HepG2 (cell line): Measurements from ENCODE around the gene TMEM87A. TPM values are rescaled to one million over a fixed set of nuclear protein-coding genes. Genes with fewer than 3 reads are reported as not detected.

Experiments used
- ATAC-seq: fragments of 200-7000 bp; cut with Tn5 transposase; 3 replicates; pipeline ENCODE4 v1.9.1; 2020; ENCODE audit warnings: mild to moderate bottlenecking, moderate library complexity
- BruUV-seq: library from RNA; stranded (reverse); fragments of 400-500 nt; replicated peaks from 2 replicates; lab custom pipeline; 2021; lab: Mats Ljungman, UMichigan
- CTCF ChIA-PET: fragments of 300-600 bp; formaldehyde crosslinking; extraction: SDS; loops from one replicate; lab custom pipeline; 2021; ENCODE audit warnings: low total read pairs, inconsistent platforms, low intra/inter-chr PET ratio; lab: Yijun Ruan, JAX
- POLR2A ChIA-PET: fragments of 350-600 bp; sonication (Branson Sonifier 250); formaldehyde crosslinking; loops from one replicate; lab custom pipeline; 2020; ENCODE audit warnings: antibody characterized with exemption, inconsistent platforms; lab: Yijun Ruan, JAX
- DNase-seq: peaks from one replicate; pipeline ENCODE4 v3.0.0-alpha.2; 2015; ENCODE audit warnings: low spot score
- FAIRE-seq: peaks from 3 replicates; lab custom pipeline; 2011; peaks lifted over from hg19 to GRCh38; lab: Jason Lieb, UNC
- H2AFZ ChIP-seq: one replicate; pipeline ENCODE4 v1.6.1; 2011; ENCODE audit warnings: low read length, inconsistent platforms
- H3K27ac ChIP-seq: fragments of 300-600 bp; 3 replicates; pipeline ENCODE4 v1.8.0; 2011; ENCODE audit warnings: mixed run types, mild to moderate bottlenecking, mixed read lengths, low read length, inconsistent platforms; ENCODE audit not compliant: insufficient read depth; ENCODE audit errors: extremely low read length
- H3K27me3 ChIP-seq, 2 experiments: fragments of 200-600 bp in 1 of 2; 2 replicates in 1 of 2; 3 replicates in 1 of 2; pipeline versions ENCODE4 v1.6.0 to v1.8.0; 2011; ENCODE audit warnings: low read length in 2 of 2, mild to moderate bottlenecking in 2 of 2, moderate library complexity in 2 of 2, inconsistent platforms in 1 of 2; ENCODE audit not compliant: insufficient read depth in 2 of 2, control insufficient read depth in 1 of 2
- H3K36me3 ChIP-seq, 2 experiments: fragments of 200-600 bp in 1 of 2; replicated peaks in 1 of 2; 2 replicates in 1 of 2; 3 replicates in 1 of 2; pipeline versions ENCODE4 v1.5.1 to v1.8.0; 2011; ENCODE audit warnings: low read length in 2 of 2, inconsistent platforms in 1 of 2; ENCODE audit not compliant: insufficient read depth in 2 of 2, control insufficient read depth in 1 of 2
- H3K4me1 ChIP-seq: 2 replicates; pipeline ENCODE4 v1.5.1; 2012; ENCODE audit warnings: low read length, inconsistent platforms; ENCODE audit not compliant: insufficient read depth
- H3K4me2 ChIP-seq: 2 replicates; pipeline ENCODE4 v1.6.0; 2011; ENCODE audit warnings: low read depth, low read length, inconsistent platforms
- H3K4me3 ChIP-seq, 3 experiments: fragments of 200-600 bp in 1 of 3; sonication (generic), shearing (Covaris generic) in 1 of 3; replicated peaks in 1 of 3; 2 replicates each; pipeline ENCODE4 v1.5.1; 2011 to 2016; ENCODE audit warnings: low read length in 3 of 3, inconsistent platforms in 2 of 3, low read depth in 2 of 3, mild to moderate bottlenecking in 2 of 3, control low read depth in 1 of 3, mixed read lengths in 1 of 3; ENCODE audit not compliant: insufficient read depth in 1 of 3
- H3K79me2 ChIP-seq: one replicate; pipeline ENCODE4 v1.6.1; 2011; ENCODE audit warnings: low read length, inconsistent platforms; ENCODE audit not compliant: insufficient read depth
- H3K9ac ChIP-seq: 2 replicates; pipeline ENCODE4 v1.6.0; 2011; ENCODE audit warnings: mild to moderate bottlenecking, low read depth, low read length, inconsistent platforms; ENCODE audit not compliant: insufficient read depth
- H3K9me3 ChIP-seq: 2 replicates; pipeline ENCODE4 v1.5.1; 2012; ENCODE audit warnings: mild to moderate bottlenecking, low read length
- H4K20me1 ChIP-seq: 2 replicates; pipeline ENCODE4 v1.6.0; 2011; ENCODE audit warnings: inconsistent platforms, mild to moderate bottlenecking, low read length, moderate library complexity; ENCODE audit not compliant: insufficient read depth
- FOXK2 ChIP-seq: fragments of 450-650 bp; IDR thresholded peaks from 2 replicates; pipeline ENCODE4 v1.6.1; 2016
- HNF4A ChIP-seq: sonication (generic); formaldehyde crosslinking; IDR thresholded peaks from 2 replicates; pipeline ENCODE4 v1.4.0; 2020; ENCODE audit warnings: missing genetic modification reagents
- MEIS2 ChIP-seq: sonication (generic); formaldehyde crosslinking; IDR thresholded peaks from 2 replicates; pipeline ENCODE4 v1.9.0; 2021; ENCODE audit warnings: mild to moderate bottlenecking, missing genetic modification reagents
- NFKBIZ ChIP-seq: IDR thresholded peaks from 2 replicates; pipeline ENCODE4 v1.6.1; 2018; ENCODE audit warnings: missing genetic modification reagents, missing compliant biosample characterization
- SAFB2 ChIP-seq: sonication (generic); formaldehyde crosslinking; IDR thresholded peaks from 2 replicates; pipeline ENCODE4 v1.5.1; 2020; ENCODE audit warnings: missing genetic modification reagents, low read depth, mild to moderate bottlenecking, borderline replicate concordance
- SMYD3 ChIP-seq: sonication (generic); formaldehyde crosslinking; IDR thresholded peaks from 2 replicates; pipeline ENCODE4 v1.8.1; 2023; ENCODE audit warnings: mild to moderate bottlenecking, missing genetic modification reagents
- TBL1XR1 ChIP-seq: fragments of 150-350 bp; IDR thresholded peaks from 2 replicates; pipeline ENCODE4 v1.6.1; 2014; ENCODE audit warnings: borderline replicate concordance, low read length; ENCODE audit not compliant: partially characterized antibody
- WGBS: methylation state at CpG from one replicate; pipeline ENCODE4 v1.1.6; 2017; ENCODE audit warnings: low lambda C conversion rate; 5-methylcytosine and 5-hydroxymethylcytosine counted together
- in situ Hi-C: cut with HindIII; loops from 2 replicates; pipeline ENCODE4 v1.10.0; 2017; ENCODE audit warnings: low pct_unique_long_range_greater_than_20kb; ENCODE audit not compliant: extremely low pct_ligation_motif_present
- intact Hi-C: fragments of 100-400 bp; cut with micrococcal nuclease; formaldehyde crosslinking; loops from one replicate; pipeline ENCODE4 v1.10.0; 2022; ENCODE audit not compliant: unreplicated experiment
- polyA plus RNA-seq, 8 experiments: library from polyadenylated mRNA; depleted of rRNA in 3 of 8; stranded (reverse) in 7 of 8; unstranded in 1 of 8; fragments of >200 nt; fragmentation: Illumina TruSeq in 4 of 8; extraction: Trizol in 4 of 8; gene quantifications; 2 replicates each; pipeline versions ENCODE4 v1.2.1 to v1.2.3, GENCODE V29; 2011 to 2016; ENCODE audit warnings: low read depth in 4 of 8, missing spikeins in 1 of 8, mixed read lengths in 1 of 8; ENCODE audit not compliant: insufficient read depth in 1 of 8
- total RNA-seq, 5 experiments: library from RNA; depleted of rRNA; stranded (reverse); fragments of >200 nt; fragmentation: Illumina TruSeq; extraction: Trizol; gene quantifications; 2 replicates each; pipeline ENCODE4 v1.2.3, GENCODE V29; 2016; ENCODE audit warnings: low read depth in 1 of 5
- TF ChIP-seq, protein P1 (sequence below): sonication (generic); formaldehyde crosslinking; IDR thresholded peaks from 2 replicates; pipeline ENCODE4 v1.4.0; 2020; ENCODE audit warnings: mild to moderate bottlenecking, missing genetic modification reagents

Gene TMEM87A
- total and polyA plus RNA-seq, 2 of the 13 experiments (the other 11 are each of a cell fraction or from before 2014, with no cell fraction given): 20.2 to 42.8 TPM

DNA sequence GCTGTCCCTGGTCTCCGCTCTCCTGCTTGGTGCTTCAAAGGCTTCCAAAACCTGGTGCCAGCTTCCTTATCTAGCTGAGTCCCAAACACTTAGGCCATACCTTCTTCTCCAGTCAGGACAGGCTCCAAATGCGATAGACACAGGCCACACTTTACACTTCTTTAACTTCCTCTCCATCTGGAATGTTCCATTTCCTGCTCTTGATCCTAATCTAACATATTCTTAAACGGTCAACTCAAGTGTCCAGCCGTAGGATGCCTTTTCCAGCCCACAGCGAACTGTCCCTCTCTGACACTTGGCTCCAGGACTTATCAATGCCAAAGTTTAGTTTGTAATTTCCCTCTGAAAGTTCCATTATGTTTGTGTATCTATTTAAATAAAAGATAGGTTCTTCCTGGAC lies 97.6 kb downstream of the TMEM87A start:
- peaks cover 20 to 47% of the 10 kb centered on the region in 2 experiments for H3K36me3 ChIP-seq
- TF ChIP-seq, protein P1, sequence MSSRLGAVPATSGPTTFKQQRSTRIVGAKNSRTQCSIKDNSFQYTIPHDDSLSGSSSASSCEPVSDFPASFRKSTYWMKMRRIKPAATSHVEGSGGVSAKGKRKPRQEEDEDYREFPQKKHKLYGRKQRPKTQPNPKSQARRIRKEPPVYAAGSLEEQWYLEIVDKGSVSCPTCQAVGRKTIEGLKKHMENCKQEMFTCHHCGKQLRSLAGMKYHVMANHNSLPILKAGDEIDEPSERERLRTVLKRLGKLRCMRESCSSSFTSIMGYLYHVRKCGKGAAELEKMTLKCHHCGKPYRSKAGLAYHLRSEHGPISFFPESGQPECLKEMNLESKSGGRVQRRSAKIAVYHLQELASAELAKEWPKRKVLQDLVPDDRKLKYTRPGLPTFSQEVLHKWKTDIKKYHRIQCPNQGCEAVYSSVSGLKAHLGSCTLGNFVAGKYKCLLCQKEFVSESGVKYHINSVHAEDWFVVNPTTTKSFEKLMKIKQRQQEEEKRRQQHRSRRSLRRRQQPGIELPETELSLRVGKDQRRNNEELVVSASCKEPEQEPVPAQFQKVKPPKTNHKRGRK (CRISPR knock-in tag): no peak
- no peak for TF ChIP-seq NFKBIZ (CRISPR knock-in tag)
- no peak for TF ChIP-seq TBL1XR1
- TF ChIP-seq, all 625 proteins: peak for 0
- Histone ChIP-seq H3K4me3 (no peak overlapping the region), H4K20me1 (no peaks in the 10 kb centered on the region), H3K9ac (no peak overlapping the region), H3K4me2 (no peak overlapping the region), H3K27ac (no peak overlapping the region), H3K79me2 (no peaks in the 10 kb centered on the region), H3K9me3 (no peaks in the 10 kb centered on the region), H3K4me1 (peaks cover 9% of the 10 kb centered on the region), H3K27me3 (no peaks in the 10 kb centered on the region), H2AFZ (no peak overlapping the region)
- no TSS peak for BruUV-seq
- ChIA-PET CTCF (no interaction called here), POLR2A (no interaction called here)
- no peak for FAIRE-seq
- ATAC-seq: no peak
- 96% methylated on average over 5 of the region's 5 CpGs for WGBS
- DNase-seq: no peak
- in situ Hi-C loops (no loop called here), intact Hi-C loops (no loop called here)

- in situ Hi-C loops (no loop called here), intact Hi-C loops (no loop called here)
- ChIA-PET CTCF (no interaction called here), POLR2A (no interaction called here)
- no TSS peak for BruUV-seq
- no peak overlapping the region for H3K4me3 ChIP-seq
- no peaks in the 10 kb centered on the region for H3K79me2 ChIP-seq
- H3K9ac ChIP-seq: no peak overlapping the region
- TF ChIP-seq FOXK2 (no peak), MEIS2 (CRISPR knock-in tag) (no peak), SAFB2 (no peak), HNF4A (CRISPR knock-in tag) (no peak), SMYD3 (CRISPR knock-in tag) (no peak)
- H3K27ac ChIP-seq: no peak overlapping the region
- peaks cover 21 to 50% of the 10 kb centered on the region in 2 experiments for H3K36me3 ChIP-seq
- FAIRE-seq (no peak), DNase-seq (no peak), ATAC-seq (no peak)
- 85% methylated on average over 5 of the region's 5 CpGs for WGBS
- H4K20me1 ChIP-seq: no peaks in the 10 kb centered on the region
- H2AFZ ChIP-seq: no peak overlapping the region
- H3K27me3 ChIP-seq: no peaks in the 10 kb centered on the region
- no peaks in the 10 kb centered on the region for H3K4me1 ChIP-seq
- no peak overlapping the region for H3K4me2 ChIP-seq
- no peaks in the 10 kb centered on the region for H3K9me3 ChIP-seq
These were observed 100.8 kb downstream of the TMEM87A start for GRCh38 chr15:42172475-42172874.
